GM23338 (cell line): ENCODE measurements around the gene AP5S1. TPM values are rescaled to one million over a fixed set of nuclear protein-coding genes. Genes with fewer than 3 reads are reported as not detected.

Experiments used
- ATAC-seq: fragments of 200-7000 bp; cut with Tn5 transposase; 3 replicates; pipeline ENCODE4 v1.9.1; 2020
- DNase-seq: peaks from one replicate; pipeline ENCODE4 v3.0.0-alpha.2; 2015; ENCODE audit warnings: low spot score
- H2AFZ ChIP-seq: fragments of 200-600 bp; sonication (generic); 2 replicates; pipeline ENCODE4 v1.8.0; 2016; ENCODE audit warnings: antibody characterized with exemption, mild to moderate bottlenecking, moderate library complexity
- H3F3A ChIP-seq: fragments of 200-600 bp; sonication (generic); replicated peaks from 2 replicates; pipeline ENCODE4 v1.8.0; 2017; ENCODE audit warnings: antibody characterized with exemption, mixed run types, low read depth
- H3K27ac ChIP-seq: fragments of 200-600 bp; sonication (generic); 2 replicates; pipeline ENCODE4 v1.6.1; 2016; ENCODE audit warnings: low read depth
- H3K27me3 ChIP-seq: fragments of 200-600 bp; sonication (generic); 2 replicates; pipeline ENCODE4 v1.8.0; 2016; ENCODE audit warnings: mild to moderate bottlenecking, mixed run types, moderate library complexity; ENCODE audit not compliant: insufficient read depth
- H3K36me3 ChIP-seq: fragments of 200-600 bp; sonication (generic); 2 replicates; pipeline ENCODE4 v1.8.0; 2016; ENCODE audit warnings: mild to moderate bottlenecking; ENCODE audit not compliant: insufficient read depth
- H3K4me1 ChIP-seq: fragments of 200-600 bp; sonication (generic); 2 replicates; pipeline ENCODE4 v1.8.0; 2016; ENCODE audit warnings: mild to moderate bottlenecking, moderate library complexity; ENCODE audit not compliant: insufficient read depth
- H3K4me2 ChIP-seq: fragments of 200-600 bp; sonication (generic); 2 replicates; pipeline ENCODE4 v1.7.1; 2017; ENCODE audit warnings: mixed run types
- H3K4me3 ChIP-seq: fragments of 200-600 bp; sonication (generic); 2 replicates; pipeline ENCODE4 v1.6.1; 2016; ENCODE audit warnings: mixed run types
- H3K79me2 ChIP-seq: fragments of 200-600 bp; sonication (generic); replicated peaks from 2 replicates; pipeline ENCODE4 v1.8.0; 2017; ENCODE audit warnings: mild to moderate bottlenecking; ENCODE audit not compliant: insufficient read depth
- H3K9me2 ChIP-seq: fragments of 200-600 bp; sonication (generic); 2 replicates; pipeline ENCODE4 v1.8.0; 2017; ENCODE audit not compliant: insufficient read depth
- H4K20me1 ChIP-seq: fragments of 200-600 bp; sonication (generic); replicated peaks from 2 replicates; pipeline ENCODE4 v1.8.0; 2017; ENCODE audit warnings: mild to moderate bottlenecking; ENCODE audit not compliant: insufficient read depth
- H3K27ac Mint-ChIP-seq: 2 replicates; pipeline ENCODE4 v1.8.0; 2020; ENCODE audit warnings: inconsistent platforms, mild to moderate bottlenecking, moderate library complexity, mixed read lengths
- H3K27me3 Mint-ChIP-seq: 3 replicates; pipeline ENCODE4 v1.8.0; 2022; ENCODE audit warnings: low read depth, mild to moderate bottlenecking, moderate library complexity, mixed read lengths, inconsistent platforms; ENCODE audit not compliant: insufficient read depth, poor library complexity
- H3K36me3 Mint-ChIP-seq: 3 replicates; pipeline ENCODE4 v1.8.0; 2021; ENCODE audit warnings: low read depth, mild to moderate bottlenecking, inconsistent platforms, moderate library complexity, mixed read lengths
- H3K4me1 Mint-ChIP-seq: 3 replicates; pipeline ENCODE4 v1.8.0; 2020; ENCODE audit warnings: mild to moderate bottlenecking, inconsistent platforms, mixed read lengths
- H3K4me3 Mint-ChIP-seq: 3 replicates; pipeline ENCODE4 v1.8.0; 2021; ENCODE audit warnings: moderate library complexity, mild to moderate bottlenecking, inconsistent platforms, mixed read lengths
- H3K9me3 Mint-ChIP-seq: 3 replicates; pipeline ENCODE4 v1.8.0; 2020; ENCODE audit warnings: moderate library complexity, mild to moderate bottlenecking, inconsistent platforms, mixed read lengths
- CREB1 ChIP-seq: fragments of 250-450 bp; sonication (Bioruptor Pico); IDR thresholded peaks from 2 replicates; pipeline ENCODE4 v1.5.0; 2020; ENCODE audit warnings: low read depth, mild to moderate bottlenecking, moderate library complexity
- ETS1 ChIP-seq: IDR thresholded peaks from 2 replicates; pipeline ENCODE4 v1.6.1; 2016; ENCODE audit warnings: antibody characterized with exemption
- EZH2 ChIP-seq: fragments of 200-600 bp; sonication (generic); IDR thresholded peaks from one replicate; pipeline ENCODE4 v1.8.0; 2017; ENCODE audit warnings: antibody characterized with exemption, mild to moderate bottlenecking, low read depth; ENCODE audit not compliant: unreplicated experiment
- EZH2phosphoT487 ChIP-seq: fragments of 200-600 bp; sonication (generic); IDR thresholded peaks from one replicate; pipeline ENCODE4 v1.8.1; 2018; ENCODE audit warnings: antibody characterized with exemption; ENCODE audit not compliant: unreplicated experiment
- JUNB ChIP-seq: IDR thresholded peaks from one replicate; pipeline ENCODE4 v1.6.1; 2016; ENCODE audit warnings: antibody characterized with exemption; ENCODE audit not compliant: unreplicated experiment
- NANOG ChIP-seq: IDR thresholded peaks from 2 replicates; pipeline ENCODE4 v1.6.1; 2016; ENCODE audit warnings: antibody characterized with exemption, borderline replicate concordance
- POLR2AphosphoS5 ChIP-seq: IDR thresholded peaks from 2 replicates; pipeline ENCODE4 v1.6.1; 2016; ENCODE audit warnings: antibody characterized with exemption, low read depth
- STAT1 ChIP-seq: IDR thresholded peaks from one replicate; pipeline ENCODE4 v1.6.1; 2016; ENCODE audit warnings: antibody characterized with exemption; ENCODE audit not compliant: unreplicated experiment
- ZNF114 ChIP-seq: fragments of 250-450 bp; sonication (Bioruptor Pico); IDR thresholded peaks from 2 replicates; pipeline ENCODE4 v1.5.0; 2020; ENCODE audit warnings: mild to moderate bottlenecking, moderate library complexity
- ZNF331 ChIP-seq: fragments of 250-450 bp; sonication (Bioruptor Pico); IDR thresholded peaks from 2 replicates; pipeline ENCODE4 v1.5.0; 2020; ENCODE audit warnings: low read depth, mild to moderate bottlenecking, moderate library complexity
- polyA plus RNA-seq: library from polyadenylated mRNA; unstranded; fragments of >200 nt; fragmentation: Nextera tagmentation; extraction: Ambion mirVana; gene quantifications from 2 replicates; pipeline ENCODE4 v1.2.1, GENCODE V29; 2016
- total RNA-seq: library from RNA; depleted of rRNA; stranded (reverse); fragments of >200 nt; shearing (Covaris generic); gene quantifications from 2 replicates; pipeline ENCODE4 v1.2.3, GENCODE V29; 2014
- TF ChIP-seq, protein P1 (sequence below), 2 experiments: fragments of 200-600 bp in 1 of 2; sonication (generic) in 1 of 2; conservative IDR thresholded peaks; 2 replicates each; pipeline versions ENCODE4 v1.5.1 to v1.6.1; 2016 to 2017; ENCODE audit warnings: antibody characterized with exemption in 2 of 2, low read depth in 2 of 2, mild to moderate bottlenecking in 2 of 2, moderate library complexity in 1 of 2

AP5S1 gene
- total and polyA plus RNA-seq, 2 experiments from 2014 or later = 1.8 to 2.8 TPM

- H3K4me2 ChIP-seq = no peak overlapping the region
- no peaks in the 10 kb centered on the region for H3K79me2 ChIP-seq
- TF ChIP-seq ZNF114 (CRISPR knock-in tag) (no peak), ETS1 (no peak), NANOG (no peak), CREB1 (no peak), POLR2AphosphoS5 (no peak), EZH2phosphoT487 (no peak), EZH2 (no peak), STAT1 (no peak), JUNB (no peak)
- TF ChIP-seq, protein P1, sequence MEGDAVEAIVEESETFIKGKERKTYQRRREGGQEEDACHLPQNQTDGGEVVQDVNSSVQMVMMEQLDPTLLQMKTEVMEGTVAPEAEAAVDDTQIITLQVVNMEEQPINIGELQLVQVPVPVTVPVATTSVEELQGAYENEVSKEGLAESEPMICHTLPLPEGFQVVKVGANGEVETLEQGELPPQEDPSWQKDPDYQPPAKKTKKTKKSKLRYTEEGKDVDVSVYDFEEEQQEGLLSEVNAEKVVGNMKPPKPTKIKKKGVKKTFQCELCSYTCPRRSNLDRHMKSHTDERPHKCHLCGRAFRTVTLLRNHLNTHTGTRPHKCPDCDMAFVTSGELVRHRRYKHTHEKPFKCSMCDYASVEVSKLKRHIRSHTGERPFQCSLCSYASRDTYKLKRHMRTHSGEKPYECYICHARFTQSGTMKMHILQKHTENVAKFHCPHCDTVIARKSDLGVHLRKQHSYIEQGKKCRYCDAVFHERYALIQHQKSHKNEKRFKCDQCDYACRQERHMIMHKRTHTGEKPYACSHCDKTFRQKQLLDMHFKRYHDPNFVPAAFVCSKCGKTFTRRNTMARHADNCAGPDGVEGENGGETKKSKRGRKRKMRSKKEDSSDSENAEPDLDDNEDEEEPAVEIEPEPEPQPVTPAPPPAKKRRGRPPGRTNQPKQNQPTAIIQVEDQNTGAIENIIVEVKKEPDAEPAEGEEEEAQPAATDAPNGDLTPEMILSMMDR (conservative IDR thresholded peaks at IDR 0.05; ENCODE audit: low read depth in 2 of 2) = no peak
- no peak overlapping the region for H2AFZ ChIP-seq
- Mint-ChIP-seq H3K4me1 (peaks cover 7% of the 10 kb centered on the region; the same call in 2 of the 3 replicates), H3K9me3 (no peaks in the 10 kb centered on the region), H3K27ac (no peak overlapping the region), H3K4me3 (no peak overlapping the region), H3K27me3 (peaks cover 6% of the 10 kb centered on the region), H3K36me3 (peaks cover 17% of the 10 kb centered on the region; the same call in 2 of the 3 replicates)
- no peaks in the 10 kb centered on the region for H3K9me2 ChIP-seq
- no peak overlapping the region for H3K27ac ChIP-seq
- H3K27me3 ChIP-seq = no peaks in the 10 kb centered on the region
- no peaks in the 10 kb centered on the region; the same call in 1 of the 2 replicates for H4K20me1 ChIP-seq
- H3K4me1 ChIP-seq = no peaks in the 10 kb centered on the region
- ATAC-seq (no peak), DNase-seq (no peak)
- H3K36me3 ChIP-seq = 0 out of 2 replicates have a peak, but pooled peaks cover 3% of the 10 kb centered on the region
- no peak overlapping the region for H3K4me3 ChIP-seq
- no peaks in the 10 kb centered on the region for H3F3A ChIP-seq
Measured at GRCh38 chr20:3873507-3873906, 53.2 kb downstream of the AP5S1 start.

GRCh38 chr20:3874194-3874844 is 54.0 kb downstream of the AP5S1 start:
- Histone ChIP-seq H3K4me2 (no peak overlapping the region), H4K20me1 (no peaks in the 10 kb centered on the region; the same call in 1 of the 2 replicates), H3K27me3 (no peaks in the 10 kb centered on the region), H3K4me3 (no peak overlapping the region), H3K4me1 (no peaks in the 10 kb centered on the region), H3K9me2 (no peaks in the 10 kb centered on the region), H3K79me2 (no peaks in the 10 kb centered on the region), H3K36me3 (0 out of 2 replicates have a peak, but pooled peaks cover 3% of the 10 kb centered on the region), H2AFZ (no peak overlapping the region), H3F3A (no peaks in the 10 kb centered on the region), H3K27ac (no peak overlapping the region)
- peaks cover 20% of the 10 kb centered on the region; the same call in 2 of the 3 replicates for H3K36me3 Mint-ChIP-seq
- no peaks in the 10 kb centered on the region for H3K9me3 Mint-ChIP-seq
- peaks cover 7% of the 10 kb centered on the region; the same call in 2 of the 3 replicates for H3K4me1 Mint-ChIP-seq
- TF ChIP-seq STAT1 (no peak), ZNF331 (CRISPR knock-in tag) (no peak)
- ATAC-seq = no peak
- H3K27me3 Mint-ChIP-seq = peaks cover 8% of the 10 kb centered on the region
- no peak overlapping the region for H3K4me3 Mint-ChIP-seq
- DNase-seq = no peak
- H3K27ac Mint-ChIP-seq = no peak overlapping the region
